AG10803 (cell line): ENCODE results near the gene SNRNP35.
"Not testable (repeated sequence)": the region's sequence is repeated elsewhere in the genome, so short reads cannot be mapped to it uniquely, and the experiment has no call there.

Experiments
- DNase-seq: peaks from one replicate; pipeline ENCODE4 v3.0.0; 2010; ENCODE audit warnings: low read depth
- H3K4me3 ChIP-seq: 2 replicates; pipeline ENCODE4 v1.5.1; 2011; ENCODE audit warnings: mild to moderate bottlenecking, low read length, control low read depth
- CTCF ChIP-seq: conservative IDR thresholded peaks from 2 replicates; pipeline ENCODE4 v1.5.1; 2011; ENCODE audit warnings: mild to moderate bottlenecking, low read length, control low read depth, inconsistent platforms

The SNRNP35 gene

DNA sequence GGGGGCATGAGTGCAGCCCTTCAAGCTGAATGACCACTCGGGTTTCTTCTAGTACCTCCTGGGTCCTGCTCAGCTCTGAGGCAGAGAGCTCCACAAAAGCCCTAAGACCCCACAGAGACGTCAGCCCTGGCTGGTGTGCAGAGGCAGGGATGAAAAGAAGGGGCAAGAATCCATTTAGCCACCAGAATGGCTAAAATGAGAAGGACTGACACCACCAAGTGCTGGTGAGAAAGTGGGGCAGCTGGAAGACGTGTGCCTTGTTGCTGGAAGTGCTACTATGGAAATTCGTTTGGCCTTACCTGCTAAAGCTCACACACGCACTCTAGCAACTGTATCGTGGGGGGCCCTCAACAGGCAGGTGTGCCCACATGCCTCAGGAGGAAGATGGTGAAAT is 48.9 kb downstream of the SNRNP35 start:
- TF ChIP-seq CTCF = no peak
- no peak for DNase-seq
- H3K4me3 ChIP-seq = no peak overlapping the region

DNA sequence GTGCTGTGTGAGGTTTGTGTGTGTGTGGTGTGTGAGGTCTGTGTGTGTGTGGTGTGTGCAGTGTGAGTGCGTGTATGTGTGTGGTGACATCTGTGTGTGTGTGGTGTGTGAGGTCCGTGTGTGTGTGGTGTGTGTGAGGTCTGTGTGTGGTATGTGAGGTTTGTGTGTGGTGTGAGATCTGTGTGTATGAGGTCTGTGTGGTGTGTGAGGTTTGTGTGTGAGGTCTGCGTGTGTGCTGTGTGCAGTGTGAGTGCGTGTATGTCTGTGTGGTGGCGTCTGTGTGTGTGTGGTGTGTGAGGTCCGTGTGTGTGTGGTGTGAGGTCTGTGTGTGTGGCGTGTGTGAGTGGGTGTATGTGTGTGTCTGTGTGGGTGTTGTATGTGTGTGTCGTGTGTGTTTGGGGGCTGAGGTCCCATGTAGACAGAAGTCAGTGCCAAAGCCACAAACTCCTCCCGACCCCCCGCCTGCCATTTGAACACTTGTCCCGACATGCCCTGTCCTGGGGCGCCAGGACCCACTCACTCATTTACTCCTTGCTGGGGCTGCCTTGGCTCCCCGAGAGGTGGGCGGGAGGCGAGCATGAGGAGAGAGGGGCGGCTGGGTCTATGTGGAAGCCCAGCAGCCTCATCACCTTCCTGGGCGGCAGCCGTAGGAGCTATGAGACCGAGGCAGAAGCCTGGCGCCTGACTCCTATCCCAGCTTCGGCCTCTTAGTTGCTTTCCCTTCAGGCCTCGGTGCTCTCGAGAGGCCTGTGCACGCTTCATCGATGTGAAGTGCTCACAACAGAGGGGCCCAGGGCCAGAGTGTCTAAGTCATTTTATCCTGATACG is 55.1 kb downstream of the SNRNP35 start:
- DNase-seq = no peak
- TF ChIP-seq CTCF = no peak
- no peak overlapping the region for H3K4me3 ChIP-seq

GRCh38 chr12:123513805-123514204 is 55.9 kb downstream of the SNRNP35 start:
- DNase-seq = no peak
- no peak overlapping the region for H3K4me3 ChIP-seq
- TF ChIP-seq CTCF = no peak

GRCh38 chr12:123514582-123515221 is 56.8 kb downstream of the SNRNP35 start:
- DNase-seq, H3K4me3 ChIP-seq: not testable (repeated sequence)

DNA sequence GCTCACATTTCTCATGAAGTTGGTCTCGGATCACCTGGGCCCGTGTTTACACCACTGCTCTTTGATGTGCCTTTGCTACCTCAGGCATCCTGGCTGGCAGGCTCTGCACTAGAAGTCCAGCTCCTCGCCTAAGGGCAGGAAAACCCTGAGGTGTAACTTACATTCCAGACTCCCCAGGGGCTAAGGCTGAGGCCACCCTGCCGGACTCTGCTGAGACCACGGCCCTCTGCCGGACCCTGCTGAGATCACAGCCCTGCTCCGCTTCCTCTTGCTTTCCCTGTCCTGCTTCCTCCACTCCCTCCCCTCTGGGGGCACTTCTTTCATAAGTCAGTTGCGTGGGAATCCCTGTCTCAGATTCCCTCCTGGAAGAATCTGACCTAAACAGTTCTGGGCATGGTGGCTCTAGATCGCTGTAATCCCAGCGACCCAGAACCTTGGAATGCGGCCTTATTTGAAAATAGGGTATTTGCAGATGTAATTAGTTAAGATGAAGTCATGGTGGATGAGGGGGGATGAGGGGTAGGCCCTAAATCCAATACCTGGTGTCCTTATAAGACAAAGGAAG is 58.4 kb downstream of the SNRNP35 start:
- no peak for DNase-seq
- no peak for TF ChIP-seq CTCF

More for the DNA sequence above, 58.4 kb downstream of the SNRNP35 start:
- H3K4me3 ChIP-seq = no peak overlapping the region
